ENCODE data around the gene ZNF277. TPM values are rescaled to one million over a fixed set of nuclear protein-coding genes. Genes with fewer than 3 reads are reported as not detected.

The ZNF277 gene
- total RNA-seq, 1 experiment from 2014 or later: 19.9 TPM

- no TSS peak for BruUV-seq (replicated peaks)
- Mint-ChIP-seq H3K27me3 (ENCODE audit: insufficient read depth, unreplicated experiment) (no peaks in the 10 kb centered on the region), H3K27ac (ENCODE audit: low read depth, unreplicated experiment) (no peak overlapping the region), H3K9me3 (ENCODE audit: unreplicated experiment) (no peaks in the 10 kb centered on the region), H3K4me1 (ENCODE audit: insufficient read depth, unreplicated experiment) (no peaks in the 10 kb centered on the region), H3K4me3 (ENCODE audit: unreplicated experiment) (no peak overlapping the region), H3K36me3 (ENCODE audit: insufficient read depth, unreplicated experiment) (no peaks in the 10 kb centered on the region)
- DNase-seq (ENCODE audit: unreplicated experiment): peak; percentile 63
- ChIA-PET POLR2A (interaction anchor here (0.5 to 1.2 kb wide), 3 partner anchors 11 to 157 kb away, joined by 3 to 5 read pairs (median 4); no protein-coding TSS in a partner anchor), CTCF (interaction anchor here (0.8 kb wide), 1 partner anchor 16 kb away, joined by 3 read pairs; no protein-coding TSS in a partner anchor)
- intact Hi-C loops (cut with micrococcal nuclease): no loop called here
- no peak for TF ChIP-seq CTCF (IDR thresholded peaks at IDR 0.05; ENCODE audit: unreplicated experiment)
These were observed 60.2 kb downstream of the ZNF277 start for GRCh38 chr7:112266595-112267270.

GRCh38 chr7:112267944-112268691, 61.6 kb downstream of the ZNF277 start:
- H3K9me3 Mint-ChIP-seq (ENCODE audit: unreplicated experiment): no peaks in the 10 kb centered on the region
- POLR2A ChIA-PET: interaction anchor here (0.7 to 1.2 kb wide), 3 partner anchors 8 to 63 kb away, joined by 3 to 5 read pairs (median 3); no protein-coding TSS in a partner anchor
- H3K4me1 Mint-ChIP-seq (ENCODE audit: insufficient read depth, unreplicated experiment): no peaks in the 10 kb centered on the region
- no peak for TF ChIP-seq CTCF (IDR thresholded peaks at IDR 0.05; ENCODE audit: unreplicated experiment)
- CTCF ChIA-PET: interaction anchor here (0.6 to 0.9 kb wide), 4 partner anchors 121 to 413 kb away, joined by 3 to 4 read pairs (median 3); no protein-coding TSS in a partner anchor
- no TSS peak for BruUV-seq (replicated peaks)
- H3K36me3 Mint-ChIP-seq (ENCODE audit: insufficient read depth, unreplicated experiment): no peaks in the 10 kb centered on the region
- no peak overlapping the region for H3K27ac Mint-ChIP-seq (ENCODE audit: low read depth, unreplicated experiment)
- no peak for DNase-seq (ENCODE audit: unreplicated experiment)
- no peak overlapping the region for H3K4me3 Mint-ChIP-seq (ENCODE audit: unreplicated experiment)
- intact Hi-C loops (cut with micrococcal nuclease): no loop called here
- no peaks in the 10 kb centered on the region for H3K27me3 Mint-ChIP-seq (ENCODE audit: insufficient read depth, unreplicated experiment)

GRCh38 chr7:112271162-112271561, 64.7 kb downstream of the ZNF277 start:
- no peak for DNase-seq (ENCODE audit: unreplicated experiment)
- TF ChIP-seq CTCF (IDR thresholded peaks at IDR 0.05; ENCODE audit: unreplicated experiment): no peak
- ChIA-PET POLR2A (no interaction called here), CTCF (interaction anchor here (0.6 kb wide), 1 partner anchor 416 kb away, joined by 3 read pairs; no protein-coding TSS in a partner anchor)
- BruUV-seq (replicated peaks): no TSS peak
- Mint-ChIP-seq H3K9me3 (ENCODE audit: unreplicated experiment) (no peaks in the 10 kb centered on the region), H3K27ac (ENCODE audit: low read depth, unreplicated experiment) (no peak overlapping the region), H3K4me1 (ENCODE audit: insufficient read depth, unreplicated experiment) (no peaks in the 10 kb centered on the region), H3K4me3 (ENCODE audit: unreplicated experiment) (no peak overlapping the region), H3K36me3 (ENCODE audit: insufficient read depth, unreplicated experiment) (no peaks in the 10 kb centered on the region), H3K27me3 (ENCODE audit: insufficient read depth, unreplicated experiment) (no peaks in the 10 kb centered on the region)
- intact Hi-C loops (cut with micrococcal nuclease): no loop called here

- intact Hi-C loops (cut with micrococcal nuclease): no loop called here
- no peaks in the 10 kb centered on the region for H3K9me3 Mint-ChIP-seq (ENCODE audit: unreplicated experiment)
- no TSS peak for BruUV-seq (replicated peaks)
- POLR2A ChIA-PET: no interaction called here
- CTCF ChIA-PET: no interaction called here
- no peaks in the 10 kb centered on the region for H3K4me1 Mint-ChIP-seq (ENCODE audit: insufficient read depth, unreplicated experiment)
- no peak overlapping the region for H3K27ac Mint-ChIP-seq (ENCODE audit: low read depth, unreplicated experiment)
- no peak for TF ChIP-seq CTCF (IDR thresholded peaks at IDR 0.05; ENCODE audit: unreplicated experiment)
- H3K4me3 Mint-ChIP-seq (ENCODE audit: unreplicated experiment): no peak overlapping the region
- DNase-seq (ENCODE audit: unreplicated experiment): peak; percentile 23
- H3K27me3 Mint-ChIP-seq (ENCODE audit: insufficient read depth, unreplicated experiment): no peaks in the 10 kb centered on the region
- H3K36me3 Mint-ChIP-seq (ENCODE audit: insufficient read depth, unreplicated experiment): no peaks in the 10 kb centered on the region
These were observed 66.5 kb downstream of the ZNF277 start for GRCh38 chr7:112272921-112273561.

Measured in MCF 10A (cell line).